Right lobe of liver (tissue), 6 donors: Measurements from ENCODE around the gene BACH2. TPM values are rescaled to one million over a fixed set of nuclear protein-coding genes. Genes with fewer than 3 reads are reported as not detected.

Experiments used
- ATAC-seq, 4 donors: fragments of 200-7000 bp; cut with Tn5 transposase; one replicate each; pipeline ENCODE4 v1.9.1; 2020; ENCODE audit warnings: mild to moderate bottlenecking in 4 of 4, moderate library complexity in 4 of 4
- DNase-seq, 3 donors: peaks; one replicate each; pipeline ENCODE4 v3.0.0-alpha.2; 2020
- H3K27ac ChIP-seq, 3 donors: fragments of 200-600 bp; one replicate each; pipeline ENCODE4 v1.8.0; 2022
- H3K27me3 ChIP-seq, 2 donors: fragments of 200-600 bp; one replicate each; pipeline ENCODE4 v1.8.0; 2022
- H3K36me3 ChIP-seq, 4 donors: fragments of 200-600 bp; sonication (generic) in 1 of 4; one replicate each; pipeline versions ENCODE4 v1.5.1 to v1.8.0; 2017 to 2022; ENCODE audit warnings: control low read depth in 1 of 4
- H3K4me1 ChIP-seq, 4 donors: fragments of 200-600 bp; sonication (generic) in 1 of 4; one replicate each; pipeline versions ENCODE4 v1.5.1 to v1.8.0; 2017 to 2022; ENCODE audit warnings: control low read depth in 1 of 4
- H3K4me3 ChIP-seq, 3 donors: fragments of 200-600 bp; one replicate each; pipeline ENCODE4 v1.8.0; 2022
- H3K9me3 ChIP-seq, 4 donors: fragments of 200-600 bp; sonication (generic) in 1 of 4; one replicate each; pipeline versions ENCODE4 v1.5.1 to v1.8.0; 2017 to 2022; ENCODE audit warnings: control low read depth in 1 of 4
- POLR2A ChIP-seq: fragments of 450-650 bp; IDR thresholded peaks from one replicate; pipeline ENCODE4 v1.6.1; 2017; ENCODE audit warnings: antibody characterized with exemption, mild to moderate bottlenecking
- WGBS: methylation state at CpG from one replicate; pipeline ENCODE4 v1.1.6; 2018; ENCODE audit warnings: low coverage, low lambda C conversion rate; ENCODE audit not compliant: insufficient coverage; ENCODE audit errors: missing lambda C conversion rate; 5-methylcytosine and 5-hydroxymethylcytosine counted together
- intact Hi-C, 2 donors: fragments of 100-400 bp; cut with DNase I; formaldehyde crosslinking; loops; one replicate each; pipeline versions ENCODE4 v1.11.2 to v1.14.1; 2022
- total RNA-seq, 6 experiments: library from RNA; depleted of rRNA in 2 of 6; stranded (reverse); fragments of >200 nt in 2 of 6; fragmentation: NEBNext Ultra II Directional in 3 of 6; extraction: Animal tissue kit (Norgen Biotek cat#: 25700) in 3 of 6; gene quantifications; one replicate each; pipeline versions ENCODE4 v1.1.0 to v1.2.4, GENCODE V29; 2016 to 2023
- TF ChIP-seq, protein P1 (sequence below), 4 donors: fragments of 200-600 bp in 3 of 4; fragments of 450-650 bp in 1 of 4; IDR thresholded peaks; one replicate each; pipeline versions ENCODE4 v1.5.1 to v1.8.0; 2016 to 2022; ENCODE audit warnings: antibody characterized with exemption in 4 of 4, mild to moderate bottlenecking in 2 of 4
- donor health status: DM: no; HTN: yes; CAD: no.
- donor health status: DM: no; HTN: no; CAD: no.
- donor health status: DM: no; HTN: no; CAD: no.
- donor health status: DM: no; HTN: yes; CAD: no.
- donor health status: DM: no; HTN: yes; CAD: no.

Gene BACH2
- total RNA-seq, 6 experiments from 2014 or later, result 2.6 to 12.6 (median 3.1) TPM

DNA sequence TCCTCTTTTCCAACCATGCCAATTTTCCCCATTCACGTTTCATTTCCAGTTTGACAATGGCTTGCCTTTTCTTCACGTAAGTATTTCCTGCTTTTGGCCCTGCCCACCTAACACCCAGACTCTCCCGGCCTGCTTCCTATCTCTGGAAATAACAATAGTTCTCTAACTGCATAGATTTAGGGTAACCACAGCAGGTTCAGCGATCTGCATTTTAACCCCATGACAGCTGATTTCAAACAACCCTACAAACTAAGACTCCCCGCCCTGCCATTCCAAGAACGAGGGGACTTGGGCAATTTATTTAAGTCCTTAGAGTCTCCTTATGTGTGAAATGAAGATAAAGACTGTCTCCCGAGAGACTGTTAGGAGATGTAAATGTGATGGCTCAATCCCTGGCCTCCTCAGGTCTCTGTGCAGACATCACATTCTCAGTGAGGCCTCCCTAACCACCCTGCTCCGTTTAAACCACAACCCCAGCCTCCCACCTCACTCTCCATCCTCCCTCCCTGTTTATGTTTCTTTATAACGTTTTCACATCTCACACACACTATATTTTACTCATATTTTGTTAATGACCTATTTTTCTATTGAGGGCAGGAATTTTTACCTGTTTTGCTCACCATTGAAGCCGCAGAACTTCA is 267.5 kb downstream of the BACH2 start:
- H3K4me3 ChIP-seq, result no peak overlapping the region
- DNase-seq, result no peak
- H3K9me3 ChIP-seq, result no peaks in the 10 kb centered on the region
- intact Hi-C loops, result no loop called here
- WGBS, result 66% methylated on average over 10 of the region's 10 CpGs
- no peak for ATAC-seq
- TF ChIP-seq, protein P1, sequence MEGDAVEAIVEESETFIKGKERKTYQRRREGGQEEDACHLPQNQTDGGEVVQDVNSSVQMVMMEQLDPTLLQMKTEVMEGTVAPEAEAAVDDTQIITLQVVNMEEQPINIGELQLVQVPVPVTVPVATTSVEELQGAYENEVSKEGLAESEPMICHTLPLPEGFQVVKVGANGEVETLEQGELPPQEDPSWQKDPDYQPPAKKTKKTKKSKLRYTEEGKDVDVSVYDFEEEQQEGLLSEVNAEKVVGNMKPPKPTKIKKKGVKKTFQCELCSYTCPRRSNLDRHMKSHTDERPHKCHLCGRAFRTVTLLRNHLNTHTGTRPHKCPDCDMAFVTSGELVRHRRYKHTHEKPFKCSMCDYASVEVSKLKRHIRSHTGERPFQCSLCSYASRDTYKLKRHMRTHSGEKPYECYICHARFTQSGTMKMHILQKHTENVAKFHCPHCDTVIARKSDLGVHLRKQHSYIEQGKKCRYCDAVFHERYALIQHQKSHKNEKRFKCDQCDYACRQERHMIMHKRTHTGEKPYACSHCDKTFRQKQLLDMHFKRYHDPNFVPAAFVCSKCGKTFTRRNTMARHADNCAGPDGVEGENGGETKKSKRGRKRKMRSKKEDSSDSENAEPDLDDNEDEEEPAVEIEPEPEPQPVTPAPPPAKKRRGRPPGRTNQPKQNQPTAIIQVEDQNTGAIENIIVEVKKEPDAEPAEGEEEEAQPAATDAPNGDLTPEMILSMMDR (IDR thresholded peaks at IDR 0.05), result no peak
- no peak for TF ChIP-seq POLR2A
- H3K36me3 ChIP-seq, result no peaks in the 10 kb centered on the region
- H3K27ac ChIP-seq, result no peak overlapping the region
- no peaks in the 10 kb centered on the region for H3K27me3 ChIP-seq
- no peaks in the 10 kb centered on the region for H3K4me1 ChIP-seq

DNA sequence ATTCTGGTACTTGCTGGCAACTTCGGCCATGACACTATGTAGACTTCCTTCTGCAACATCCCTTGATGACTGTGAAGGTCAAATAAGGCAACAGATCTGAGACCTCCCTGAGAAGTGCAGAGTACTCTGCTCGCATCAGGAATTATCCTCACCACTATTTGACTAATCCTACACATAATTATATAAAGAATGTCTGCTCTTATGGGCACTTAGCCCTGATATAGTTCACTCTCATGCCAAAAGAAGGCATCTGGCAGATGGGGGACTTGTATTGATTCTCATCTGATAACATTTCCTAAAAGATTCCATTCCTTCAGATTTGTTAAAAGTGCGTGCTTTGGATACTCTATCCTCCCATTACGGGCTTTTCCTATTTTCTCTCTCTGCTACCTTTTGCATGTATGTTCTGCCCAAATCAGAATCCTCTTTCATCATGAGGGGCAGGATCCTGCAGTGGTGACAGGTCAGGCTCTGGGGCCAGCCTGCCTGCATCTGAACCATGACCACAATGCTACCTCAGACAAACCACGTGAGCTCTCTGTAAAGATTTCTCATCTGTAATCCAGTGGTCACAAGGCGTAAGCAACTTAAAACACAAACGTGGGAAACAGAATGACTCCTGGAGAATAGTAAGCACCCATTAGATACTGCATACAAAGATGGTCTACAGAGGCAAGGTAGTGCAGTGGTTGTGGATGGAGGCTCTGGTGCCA is 268.4 kb downstream of the BACH2 start:
- 83% methylated on average over 4 of the region's 7 CpGs for WGBS
- ATAC-seq (no peak), DNase-seq (no peak)
- Histone ChIP-seq H3K27ac (no peak overlapping the region), H3K4me1 (no peaks in the 10 kb centered on the region), H3K4me3 (no peak overlapping the region), H3K36me3 (no peaks in the 10 kb centered on the region), H3K27me3 (no peaks in the 10 kb centered on the region), H3K9me3 (no peaks in the 10 kb centered on the region)
- TF ChIP-seq, protein P1 (IDR thresholded peaks at IDR 0.05), result no peak
- no peak for TF ChIP-seq POLR2A
- intact Hi-C loops, result no loop called here

DNA sequence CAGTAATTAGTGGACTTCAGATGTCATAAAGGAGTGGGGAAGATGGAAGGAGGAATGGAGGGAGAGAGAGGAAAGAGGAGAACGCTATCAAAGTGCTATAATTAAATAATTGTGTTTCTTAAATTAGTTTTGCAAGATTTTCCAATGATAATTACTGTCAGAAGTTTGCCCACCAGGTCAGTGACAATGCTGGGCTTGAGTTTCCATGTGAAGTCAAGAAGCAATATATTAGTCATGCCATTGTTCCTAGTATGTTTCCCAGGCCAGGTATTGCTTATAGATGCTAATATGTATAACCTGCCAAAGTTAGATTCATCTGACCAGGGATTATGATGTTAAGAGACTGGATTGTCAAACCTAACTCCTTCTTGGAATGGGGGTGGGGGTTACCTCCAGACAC is 270.4 kb downstream of the BACH2 start:
- H3K4me3 ChIP-seq, result no peak overlapping the region
- TF ChIP-seq, protein P1 (IDR thresholded peaks at IDR 0.05), result no peak
- TF ChIP-seq POLR2A, result no peak
- intact Hi-C loops, result no loop called here
- no peaks in the 10 kb centered on the region for H3K36me3 ChIP-seq
- ATAC-seq (no peak), DNase-seq (no peak)
- no peaks in the 10 kb centered on the region for H3K27me3 ChIP-seq
- H3K4me1 ChIP-seq, result no peaks in the 10 kb centered on the region
- no peaks in the 10 kb centered on the region for H3K9me3 ChIP-seq
- no peak overlapping the region for H3K27ac ChIP-seq
- WGBS, result 63% methylated on average over 1 of the region's 1 CpG

DNA sequence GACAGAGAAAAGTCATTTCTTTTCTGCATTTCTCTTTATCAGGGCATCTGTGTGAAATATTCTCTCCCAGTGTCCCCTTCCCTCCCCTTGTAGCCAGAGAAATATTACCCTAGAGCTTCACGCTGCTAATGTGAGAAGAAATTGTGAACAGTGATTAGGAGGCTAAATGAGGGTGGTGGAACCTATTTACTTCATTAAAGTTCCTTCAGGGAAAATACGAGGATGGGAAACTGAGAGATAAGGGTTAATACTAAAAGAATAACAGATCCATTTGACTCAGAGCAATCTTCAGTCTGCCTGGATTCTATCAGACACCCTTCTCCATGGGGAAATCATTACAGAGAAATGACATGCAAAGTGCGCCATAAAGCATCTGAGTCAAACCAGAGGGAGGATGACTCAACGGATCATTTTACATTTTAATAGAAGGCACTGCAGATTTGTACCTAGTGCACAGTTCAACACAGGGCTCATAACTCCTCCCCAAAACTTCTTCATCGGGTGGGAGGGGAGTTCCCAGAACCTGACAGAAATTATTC is 271.1 kb downstream of the BACH2 start:
- Histone ChIP-seq H3K27ac (no peak overlapping the region), H3K36me3 (no peaks in the 10 kb centered on the region), H3K27me3 (no peaks in the 10 kb centered on the region), H3K4me1 (no peaks in the 10 kb centered on the region), H3K4me3 (no peak overlapping the region), H3K9me3 (no peaks in the 10 kb centered on the region)
- ATAC-seq (no peak), DNase-seq (no peak)
- TF ChIP-seq, protein P1 (IDR thresholded peaks at IDR 0.05), result no peak
- no peak for TF ChIP-seq POLR2A
- WGBS, result 61% methylated on average over 5 of the region's 5 CpGs
- intact Hi-C loops, result no loop called here
